GM12878 (cell line): Measurements from ENCODE around the gene DYNC1LI1.

Experiments used
- ATF3 ChIP-seq: IDR thresholded peaks from 2 replicates; pipeline ENCODE4 v1.6.1; 2011; ENCODE audit warnings: low read depth, mild to moderate bottlenecking, low read length, moderate library complexity, borderline replicate concordance; ENCODE audit errors: extremely low read depth
- CTCF ChIP-seq, 3 experiments: IDR thresholded peaks in 2 of 3; conservative IDR thresholded peaks in 1 of 3; 2 replicates each; pipeline ENCODE4 v1.5.1; 2011; ENCODE audit warnings: low read depth in 3 of 3, low read length in 3 of 3, mild to moderate bottlenecking in 3 of 3, control low read depth in 2 of 3, moderate library complexity in 2 of 3, inconsistent platforms in 1 of 3, mixed read lengths in 1 of 3; ENCODE audit not compliant: control insufficient read depth in 2 of 3, insufficient read depth in 1 of 3; ENCODE audit errors: extremely low read depth in 1 of 3
- EZH2 ChIP-seq: IDR thresholded peaks from 2 replicates; pipeline ENCODE4 v1.6.1; 2012; ENCODE audit warnings: low read depth, mild to moderate bottlenecking, control low read depth, inconsistent platforms, low read length, borderline replicate concordance; ENCODE audit not compliant: control insufficient read depth
- JUND ChIP-seq: IDR thresholded peaks from 2 replicates; pipeline ENCODE4 v1.6.1; 2012; ENCODE audit warnings: low read depth, mild to moderate bottlenecking, low read length, improper control_type of control experiment, moderate library complexity
- SREBF1 ChIP-seq: IDR thresholded peaks from 2 replicates; pipeline ENCODE4 v1.6.1; 2012; ENCODE audit warnings: mild to moderate bottlenecking, low read length
- SUPT20H ChIP-seq: IDR thresholded peaks from 2 replicates; pipeline ENCODE4 v1.6.1; 2011; ENCODE audit warnings: low read depth, mild to moderate bottlenecking, low read length, moderate library complexity, borderline replicate concordance; ENCODE audit not compliant: control insufficient read depth
- TF ChIP-seq, protein P1 (sequence below): fragments of 450-650 bp; IDR thresholded peaks from 2 replicates; pipeline ENCODE4 v1.6.1; 2017; ENCODE audit warnings: mild to moderate bottlenecking

DNA sequence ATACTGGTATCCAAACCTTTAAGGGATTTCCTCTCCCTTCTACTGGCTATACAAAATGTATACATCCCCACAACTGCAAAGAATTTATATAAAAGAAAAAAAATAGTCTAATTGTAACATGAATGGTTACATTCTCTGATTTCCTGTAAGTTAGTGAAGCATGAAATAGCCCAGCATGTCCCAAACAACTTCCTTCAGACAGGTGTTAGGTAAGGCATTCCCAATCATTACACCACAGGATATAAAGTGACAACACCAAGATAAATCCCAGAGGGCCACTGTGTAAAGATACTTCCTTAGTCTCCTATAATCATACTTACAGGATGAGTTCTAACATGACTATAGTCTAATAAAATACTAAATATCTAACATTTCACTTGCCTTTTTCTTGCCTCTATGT lies 75.6 kb downstream of the DYNC1LI1 start:
- TF ChIP-seq EZH2 (no peak), CTCF (IDR thresholded peaks at IDR 0.05 in 2 of 3, conservative IDR thresholded peaks at IDR 0.05 in 1 of 3; ENCODE audit: control insufficient read depth in 2 of 3, extremely low read depth in 1 of 3, insufficient read depth in 1 of 3, low read depth in 3 of 3, low read length in 3 of 3) (no peak), ATF3 (no peak), SUPT20H (no peak), SREBF1 (no peak), JUND (no peak)
- TF ChIP-seq, protein P1, sequence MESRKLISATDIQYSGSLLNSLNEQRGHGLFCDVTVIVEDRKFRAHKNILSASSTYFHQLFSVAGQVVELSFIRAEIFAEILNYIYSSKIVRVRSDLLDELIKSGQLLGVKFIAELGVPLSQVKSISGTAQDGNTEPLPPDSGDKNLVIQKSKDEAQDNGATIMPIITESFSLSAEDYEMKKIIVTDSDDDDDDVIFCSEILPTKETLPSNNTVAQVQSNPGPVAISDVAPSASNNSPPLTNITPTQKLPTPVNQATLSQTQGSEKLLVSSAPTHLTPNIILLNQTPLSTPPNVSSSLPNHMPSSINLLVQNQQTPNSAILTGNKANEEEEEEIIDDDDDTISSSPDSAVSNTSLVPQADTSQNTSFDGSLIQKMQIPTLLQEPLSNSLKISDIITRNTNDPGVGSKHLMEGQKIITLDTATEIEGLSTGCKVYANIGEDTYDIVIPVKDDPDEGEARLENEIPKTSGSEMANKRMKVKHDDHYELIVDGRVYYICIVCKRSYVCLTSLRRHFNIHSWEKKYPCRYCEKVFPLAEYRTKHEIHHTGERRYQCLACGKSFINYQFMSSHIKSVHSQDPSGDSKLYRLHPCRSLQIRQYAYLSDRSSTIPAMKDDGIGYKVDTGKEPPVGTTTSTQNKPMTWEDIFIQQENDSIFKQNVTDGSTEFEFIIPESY = no peak
